CD4-positive, alpha-beta T cell (primary cell): ENCODE results near the gene AKR1C8. TPM values are rescaled to one million over a fixed set of nuclear protein-coding genes. Genes with fewer than 3 reads are reported as not detected.

Experiments
- ATAC-seq: fragments of 200-7000 bp; cut with Tn5 transposase; one replicate; pipeline ENCODE4 v1.10.0; 2022; ENCODE audit warnings: mild to moderate bottlenecking; ENCODE audit not compliant: poor library complexity
- CTCF ChIA-PET: fragments of 350-600 bp; sonication (Branson Sonifier 250); formaldehyde crosslinking; loops from one replicate; lab custom pipeline; 2021; ENCODE audit warnings: antibody characterized with exemption, inconsistent platforms; lab: Charles Lee
- POLR2A ChIA-PET: fragments of 350-600 bp; sonication (Branson Sonifier 250); formaldehyde crosslinking; loops from one replicate; lab custom pipeline; 2021; ENCODE audit warnings: antibody characterized with exemption, inconsistent platforms; lab: Charles Lee
- DNase-seq, 14 experiments: peaks; one replicate each; pipeline ENCODE4 v3.0.0-alpha.2; 2013 to 2020; ENCODE audit warnings: mixed read lengths in 2 of 14
- H3K27ac ChIP-seq, 2 donors: one replicate each; pipeline versions ENCODE4 v1.5.1 to v1.7.0; 2013; ENCODE audit warnings: low read length in 2 of 2, low read depth in 1 of 2, mild to moderate bottlenecking in 1 of 2
- H3K27me3 ChIP-seq, 2 experiments: 1 replicate in 1 of 2; 2 replicates in 1 of 2; pipeline versions ENCODE4 v1.6.1 to v1.7.0; 2013; ENCODE audit warnings: low read length in 2 of 2, control low read depth in 1 of 2, mild to moderate bottlenecking in 1 of 2, moderate library complexity in 1 of 2; ENCODE audit not compliant: insufficient read depth in 2 of 2, control insufficient read depth in 1 of 2
- H3K36me3 ChIP-seq: one replicate; pipeline ENCODE4 v1.6.1; 2013; ENCODE audit warnings: low read length, control low read depth; ENCODE audit not compliant: insufficient read depth
- H3K4me1 ChIP-seq: one replicate; pipeline ENCODE4 v1.6.1; 2013; ENCODE audit warnings: low read length, control low read depth; ENCODE audit not compliant: insufficient read depth
- H3K4me3 ChIP-seq: one replicate; pipeline ENCODE4 v1.5.1; 2013; ENCODE audit warnings: mild to moderate bottlenecking, low read length, moderate library complexity
- H3K9me3 ChIP-seq, 2 experiments: 1 replicate in 1 of 2; 2 replicates in 1 of 2; pipeline versions ENCODE4 v1.6.1 to v1.7.0; 2013; ENCODE audit warnings: low read length in 2 of 2, mild to moderate bottlenecking in 2 of 2, control low read depth in 1 of 2, moderate library complexity in 1 of 2; ENCODE audit not compliant: control insufficient read depth in 1 of 2, insufficient read depth in 1 of 2
- H3K27ac Mint-ChIP-seq: one replicate; pipeline ENCODE4 v1.8.0; 2020; ENCODE audit warnings: mixed read lengths
- H3K27me3 Mint-ChIP-seq: one replicate; pipeline ENCODE4 v1.8.0; 2021; ENCODE audit warnings: mixed read lengths
- H3K36me3 Mint-ChIP-seq: one replicate; pipeline ENCODE4 v1.8.0; 2021; ENCODE audit warnings: low read depth, mixed read lengths
- H3K4me1 Mint-ChIP-seq: one replicate; pipeline ENCODE4 v1.8.0; 2021; ENCODE audit warnings: low read depth, mixed read lengths
- H3K4me3 Mint-ChIP-seq: one replicate; pipeline ENCODE4 v1.8.0; 2020; ENCODE audit warnings: mild to moderate bottlenecking, mixed read lengths
- H3K9me3 Mint-ChIP-seq: one replicate; pipeline ENCODE4 v1.8.0; 2020; ENCODE audit warnings: mixed read lengths
- CTCF ChIP-seq: fragments of 200-600 bp; IDR thresholded peaks from one replicate; pipeline ENCODE4 v1.8.0; 2022; ENCODE audit warnings: antibody characterized with exemption, mild to moderate bottlenecking
- intact Hi-C, 2 experiments: fragments of 100-400 bp; cut with DNase I in 1 of 2; cut with micrococcal nuclease in 1 of 2; formaldehyde crosslinking; loops; one replicate each; pipeline versions ENCODE4 v1.15.1 to v1.9.0; 2023 to 2025; cut with DNase I, micrococcal nuclease
- total RNA-seq, 174 experiments: library from RNA in 2 of 174; stranded (reverse) in 2 of 174; gene quantifications; one replicate each; pipeline ENCODE4 v1.2.3 and lab custom pipeline; 2021 to 2026

Gene AKR1C8
- total RNA-seq, 2 experiments from 2014 or later: 0.27 to 0.28 TPM

- DNase-seq (no peak), ATAC-seq (no peak)
- Mint-ChIP-seq H3K4me3 (no peak overlapping the region), H3K9me3 (no peaks in the 10 kb centered on the region), H3K4me1 (no peaks in the 10 kb centered on the region), H3K27ac (no peak overlapping the region), H3K36me3 (no peaks in the 10 kb centered on the region), H3K27me3 (no peaks in the 10 kb centered on the region)
- H3K4me1 ChIP-seq: no peaks in the 10 kb centered on the region
- no peaks in the 10 kb centered on the region for H3K9me3 ChIP-seq
- H3K4me3 ChIP-seq: no peak overlapping the region
- TF ChIP-seq CTCF: no peak
- no peaks in the 10 kb centered on the region for H3K27me3 ChIP-seq
- CTCF ChIA-PET: no interaction called here
- POLR2A ChIA-PET: no interaction called here
- intact Hi-C loops: no loop called here
- no peaks in the 10 kb centered on the region for H3K36me3 ChIP-seq
- no peak overlapping the region for H3K27ac ChIP-seq
Measured at GRCh38 chr10:5195727-5196374, 10.9 kb upstream of the AKR1C8 start.

DNA sequence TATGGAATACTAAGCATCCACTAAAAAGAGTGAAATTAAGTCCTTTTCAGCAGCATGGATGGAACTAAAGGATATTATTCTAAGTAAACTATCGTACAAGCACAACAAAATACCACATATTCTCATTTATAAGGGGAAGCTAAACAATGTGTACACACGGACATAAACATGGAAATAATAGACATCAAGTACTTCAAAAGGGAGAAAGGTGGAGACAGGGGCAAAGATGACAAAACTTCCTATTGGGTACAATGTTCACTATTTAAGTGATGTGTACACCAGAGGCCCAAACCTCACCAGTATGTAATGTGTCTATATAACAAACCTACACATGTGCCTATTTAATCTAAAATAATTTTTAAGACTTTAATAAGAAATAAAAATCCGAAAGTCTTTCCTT, 9.5 kb upstream of the AKR1C8 start:
- no peak for ATAC-seq
- H3K9me3 Mint-ChIP-seq: no peaks in the 10 kb centered on the region
- CTCF ChIA-PET: no interaction called here
- H3K36me3 Mint-ChIP-seq: no peaks in the 10 kb centered on the region
- TF ChIP-seq CTCF: no peak
- Histone ChIP-seq H3K36me3 (no peaks in the 10 kb centered on the region), H3K4me3 (no peak overlapping the region), H3K4me1 (no peaks in the 10 kb centered on the region), H3K27me3 (no peaks in the 10 kb centered on the region), H3K27ac (no peak overlapping the region), H3K9me3 (no peaks in the 10 kb centered on the region)
- no peaks in the 10 kb centered on the region for H3K27me3 Mint-ChIP-seq
- no peaks in the 10 kb centered on the region for H3K4me1 Mint-ChIP-seq
- H3K4me3 Mint-ChIP-seq: no peak overlapping the region
- H3K27ac Mint-ChIP-seq: no peak overlapping the region
- intact Hi-C loops: no loop called here
- no peak for DNase-seq
- POLR2A ChIA-PET: no interaction called here

GRCh38 chr10:5188358-5188757, 3.4 kb upstream of the AKR1C8 start:
- no peak overlapping the region for H3K4me3 Mint-ChIP-seq
- no peak overlapping the region for H3K27ac ChIP-seq
- DNase-seq (no peak), ATAC-seq (no peak)
- intact Hi-C loops: no loop called here
- no peaks in the 10 kb centered on the region for H3K27me3 Mint-ChIP-seq
- ChIA-PET CTCF (no interaction called here), POLR2A (no interaction called here)
- no peaks in the 10 kb centered on the region for H3K9me3 ChIP-seq
- H3K36me3 Mint-ChIP-seq: no peaks in the 10 kb centered on the region
- no peaks in the 10 kb centered on the region for H3K4me1 ChIP-seq
- TF ChIP-seq CTCF: no peak
- H3K9me3 Mint-ChIP-seq: no peaks in the 10 kb centered on the region
- H3K27me3 ChIP-seq: no peaks in the 10 kb centered on the region
- no peak overlapping the region for H3K4me3 ChIP-seq
- H3K27ac Mint-ChIP-seq: no peak overlapping the region
- H3K4me1 Mint-ChIP-seq: no peaks in the 10 kb centered on the region
- no peaks in the 10 kb centered on the region for H3K36me3 ChIP-seq
